ELF-1 (cell line): Measurements from ENCODE around the gene WHRN.
A peak's percentile ranks its signal among the peaks of the same experiment; 100 is the strongest.

Experiments used
- DNase-seq: peaks from one replicate; pipeline ENCODE4 v3.0.0-alpha.2; 2016; ENCODE audit warnings: low read depth, low spot score

WHRN gene

GRCh38 chr9:114397848-114398605 is 107.2 kb downstream of the WHRN start:
- DNase-seq, result peak; percentile 97

GRCh38 chr9:114397219-114397847 is 107.9 kb downstream of the WHRN start:
- DNase-seq, result no peak

- DNase-seq, result peak; percentile 72
Observed at GRCh38 chr9:114396558-114397218, 108.6 kb downstream of the WHRN start.

GRCh38 chr9:114395768-114396167 is 109.5 kb downstream of the WHRN start:
- no peak for DNase-seq

GRCh38 chr9:114395334-114395617 is 110.0 kb downstream of the WHRN start:
- no peak for DNase-seq

- no peak for DNase-seq
Observed at GRCh38 chr9:114394523-114395333, 110.5 kb downstream of the WHRN start.

GRCh38 chr9:114392749-114393112 is 112.5 kb downstream of the WHRN start:
- DNase-seq, result no peak

- DNase-seq, result no peak
Observed at GRCh38 chr9:114390952-114391351, 114.3 kb downstream of the WHRN start.

GRCh38 chr9:114389612-114390368 is 115.5 kb downstream of the WHRN start:
- no peak for DNase-seq

- no peak for DNase-seq
Observed at GRCh38 chr9:114388764-114389375, 116.4 kb downstream of the WHRN start.

GRCh38 chr9:114388357-114388682 is 117.0 kb downstream of the WHRN start:
- DNase-seq, result no peak

- DNase-seq, result peak; percentile 88
Observed at GRCh38 chr9:114387680-114388356, 117.5 kb downstream of the WHRN start, which contains the start of gene AKNA. TSS of gene AKNA (minus strand) at chr9:114387982. CDS start at chr9:114381333, 6,649 bp downstream.

- DNase-seq, result no peak
Observed at GRCh38 chr9:114386886-114387679, 118.2 kb downstream of the WHRN start.

- no peak for DNase-seq
Observed at GRCh38 chr9:114386361-114386885, 118.8 kb downstream of the WHRN start.

- peak; percentile 89 for DNase-seq
Observed at GRCh38 chr9:114385397-114386181, 119.7 kb downstream of the WHRN start.

GRCh38 chr9:114384836-114385396 is 120.4 kb downstream of the WHRN start:
- DNase-seq, result no peak

- no peak for DNase-seq
Observed at GRCh38 chr9:114384341-114384740, 120.9 kb downstream of the WHRN start.

GRCh38 chr9:114383521-114384231 is 121.6 kb downstream of the WHRN start:
- no peak for DNase-seq
